NCI-H2227 (cell line): Measurements from ENCODE around the gene COQ6.
A peak's percentile ranks its signal among the peaks of the same experiment; 100 is the strongest.
"Not testable (repeated sequence)": the region's sequence is repeated elsewhere in the genome, so short reads cannot be mapped to it uniquely, and the experiment has no call there.

Experiments used
- DNase-seq: peaks from one replicate; lab custom pipeline; 2025; ENCODE audit not compliant: unreplicated experiment; lab: John Stamatoyannopoulos, UW

COQ6 gene

DNA sequence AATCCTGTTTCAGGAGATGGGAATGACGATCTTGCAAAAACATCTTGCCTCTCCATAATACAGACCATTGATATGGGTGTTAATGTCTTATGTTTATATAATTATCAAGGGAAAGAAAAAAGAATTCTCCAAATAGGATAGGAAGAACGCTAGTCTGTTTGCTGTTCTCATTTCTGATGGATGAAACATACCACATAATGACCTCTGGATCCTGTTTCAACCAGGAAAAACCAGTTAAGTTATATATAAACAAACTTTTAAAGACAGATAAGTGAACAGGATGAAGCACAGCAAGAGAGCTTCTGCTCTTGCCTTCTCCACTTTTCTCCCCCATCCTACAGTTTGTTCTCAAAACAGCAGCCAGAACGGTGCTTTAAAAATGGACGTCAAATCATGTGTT lies 27.8 kb downstream of the COQ6 start:
- no peak for DNase-seq

DNA sequence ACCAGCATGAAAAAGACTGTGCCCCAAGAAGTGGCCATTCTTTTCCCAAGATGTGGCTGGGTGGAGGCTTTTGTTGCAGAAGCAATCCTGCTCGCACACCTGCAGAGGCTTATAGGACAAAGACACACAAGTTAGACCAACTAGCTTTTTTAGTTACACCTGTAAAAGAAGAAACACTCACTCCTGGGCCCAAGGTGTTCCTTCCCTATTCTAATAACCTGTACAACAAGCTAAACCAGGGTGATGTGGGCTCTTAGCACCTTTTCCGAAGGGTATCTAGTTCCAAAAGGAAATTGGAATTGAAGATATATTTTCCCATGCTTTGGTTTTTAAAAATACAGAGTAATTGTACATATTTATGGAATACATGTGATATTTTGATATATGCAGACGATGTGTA lies 38.0 kb downstream of the COQ6 start:
- no peak for DNase-seq

DNA sequence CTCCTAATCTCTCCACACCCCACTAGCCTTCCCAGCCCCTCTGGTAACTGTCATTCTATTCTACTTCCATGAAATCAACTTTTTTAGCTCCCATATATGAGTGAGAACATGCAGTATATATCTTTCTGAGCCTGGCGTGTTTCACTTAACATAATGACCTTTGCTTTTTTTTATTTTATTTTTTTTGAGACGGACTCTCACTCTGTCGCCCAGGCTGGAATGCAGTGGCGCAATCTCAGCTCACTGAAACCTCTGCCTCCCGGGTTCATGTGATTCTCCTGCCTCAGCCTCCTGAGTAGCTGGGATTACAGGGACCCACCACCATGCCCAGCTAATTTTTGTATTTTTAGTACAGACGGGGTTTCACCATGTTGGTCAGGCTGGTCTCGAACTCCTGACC lies 38.6 kb downstream of the COQ6 start:
- not testable (repeated sequence) for DNase-seq

DNA sequence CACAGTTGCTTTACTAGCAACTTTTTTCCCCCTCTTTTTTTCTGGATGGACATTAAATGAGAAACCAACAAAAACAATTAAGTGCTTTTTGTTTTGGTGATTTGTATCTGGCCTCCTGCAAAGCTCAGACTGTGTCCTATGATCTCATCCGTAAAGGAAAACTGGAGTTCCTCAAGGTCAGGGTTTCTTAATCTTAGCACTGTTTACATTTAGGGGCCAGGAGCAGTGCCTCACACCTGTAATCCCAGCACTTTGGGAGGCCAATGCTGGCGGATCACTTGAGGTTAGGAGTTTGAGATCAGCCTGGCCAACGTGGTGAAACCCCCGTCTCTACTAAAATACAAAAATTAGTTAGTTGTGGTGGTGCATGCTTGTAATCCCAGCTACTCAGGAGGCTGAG lies 41.0 kb downstream of the COQ6 start:
- DNase-seq = no peak

DNA sequence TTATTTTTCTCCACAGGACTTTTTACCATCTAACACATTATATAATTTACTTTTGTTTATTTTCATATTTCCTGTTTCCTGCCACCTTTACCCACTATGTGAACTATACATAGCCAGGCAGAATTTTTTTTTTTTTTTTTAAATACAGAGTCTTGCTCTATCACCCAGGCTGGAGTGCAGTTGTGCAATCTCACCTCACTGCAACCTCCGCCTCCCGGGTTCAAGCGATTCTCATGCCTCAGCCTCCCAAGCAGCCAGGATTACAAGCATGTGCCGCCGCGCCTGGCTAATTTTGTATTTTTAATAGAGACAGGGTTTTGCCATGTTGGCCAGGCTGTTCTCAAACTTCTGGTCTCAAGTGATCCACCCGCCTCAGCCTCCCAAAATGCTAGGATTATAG lies 44.8 kb downstream of the COQ6 start:
- not testable (repeated sequence) for DNase-seq

DNA sequence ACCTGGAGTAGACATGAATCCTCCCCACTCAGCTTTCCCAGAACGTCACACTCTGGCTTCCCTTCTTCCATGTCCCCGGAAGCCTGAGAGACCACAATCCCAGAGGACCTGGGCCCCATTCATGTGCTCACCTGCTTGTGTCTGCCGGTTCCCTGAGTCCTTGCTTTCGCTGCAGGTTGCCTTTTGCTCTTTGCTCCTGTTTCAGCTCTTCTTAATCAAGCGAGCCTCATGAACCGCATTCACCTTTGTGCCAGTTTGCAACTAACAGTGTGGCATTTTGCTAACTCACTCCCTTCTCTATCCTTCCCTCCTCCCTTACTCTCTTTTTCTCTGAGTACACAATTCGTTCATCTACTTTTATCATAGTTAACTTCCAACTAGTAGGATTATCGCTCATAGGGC lies 45.9 kb downstream of the COQ6 start:
- no peak for DNase-seq

DNA sequence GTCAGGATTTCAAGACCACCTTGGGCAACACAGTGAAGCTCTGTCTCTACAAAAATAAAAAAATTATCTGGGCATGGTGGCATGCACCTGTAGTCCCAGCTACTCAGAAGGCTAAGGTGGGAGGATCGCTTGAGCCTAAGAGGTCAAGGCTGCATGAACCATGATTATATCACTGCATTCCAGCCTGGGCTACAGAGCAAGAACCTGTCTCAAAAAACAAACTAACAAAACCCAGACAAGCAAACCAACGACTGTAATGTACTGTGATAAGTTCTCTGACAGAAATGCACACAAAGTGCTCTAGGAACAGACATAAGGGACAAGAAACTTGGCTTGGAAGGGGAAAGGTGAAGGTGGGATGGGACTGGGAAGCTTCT lies 46.6 kb downstream of the COQ6 start:
- DNase-seq = no peak

DNA sequence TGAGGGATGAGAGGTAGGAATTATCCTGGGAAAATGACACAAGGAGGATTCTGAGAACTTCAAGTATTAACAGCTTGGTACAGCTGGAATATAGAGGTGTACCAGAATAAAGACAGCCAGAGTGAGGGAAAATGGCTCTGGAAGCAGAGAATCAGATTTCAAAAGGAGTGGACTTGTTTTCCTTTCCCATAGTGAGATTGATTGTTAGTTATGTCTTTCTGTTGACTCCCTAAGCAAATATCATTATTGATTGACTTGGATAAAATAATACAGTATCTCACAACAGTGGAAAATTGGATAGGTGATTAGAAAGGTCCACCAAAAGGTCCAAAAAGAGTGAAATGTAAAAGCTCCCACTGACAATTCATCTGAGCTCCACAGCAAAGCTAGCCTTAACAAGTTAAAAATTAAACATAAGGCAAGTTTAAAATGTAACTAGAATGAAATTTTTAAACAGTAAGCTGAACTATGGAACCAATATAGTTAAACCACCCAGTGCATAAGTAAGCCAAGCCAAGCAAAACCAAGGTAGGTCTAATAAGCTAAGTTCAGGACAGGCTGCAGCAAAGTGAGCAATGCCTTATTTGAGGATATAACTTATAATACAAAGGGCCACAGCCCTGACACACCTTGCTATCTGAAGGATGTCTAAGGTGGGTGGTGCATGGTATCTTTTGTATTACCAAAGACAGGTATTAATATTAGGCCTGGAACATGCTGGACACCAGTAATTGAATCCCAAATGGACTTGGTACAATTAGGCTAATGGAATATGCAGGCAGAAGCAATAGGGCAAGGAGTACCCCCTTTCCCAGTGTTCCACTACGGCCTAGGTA lies 47.2 kb downstream of the COQ6 start:
- no peak for DNase-seq

DNA sequence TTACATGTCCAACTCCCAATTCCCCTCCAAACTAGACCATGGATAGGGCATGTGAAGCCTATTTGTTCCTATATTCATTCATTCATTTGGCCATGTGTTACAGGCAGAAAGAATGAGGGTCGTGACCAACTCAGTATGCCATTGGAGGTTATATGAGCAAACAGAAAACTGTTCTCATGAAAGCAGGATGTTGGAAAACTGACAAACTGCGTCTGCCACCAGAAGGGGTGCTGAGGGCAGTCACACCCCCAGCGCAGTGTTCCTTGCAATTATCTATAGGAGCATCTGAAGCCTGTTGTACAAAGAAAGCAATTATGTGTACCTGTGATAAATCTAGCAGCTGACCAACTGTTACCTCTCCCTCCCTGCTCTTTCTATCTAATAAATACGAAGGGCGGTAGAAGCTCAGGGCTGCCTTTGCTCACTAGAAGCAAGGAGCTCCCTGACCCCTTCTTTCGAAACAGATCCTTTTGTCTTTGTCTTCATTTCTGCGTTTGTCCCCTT lies 47.9 kb downstream of the COQ6 start:
- DNase-seq = peak; percentile 37

DNA sequence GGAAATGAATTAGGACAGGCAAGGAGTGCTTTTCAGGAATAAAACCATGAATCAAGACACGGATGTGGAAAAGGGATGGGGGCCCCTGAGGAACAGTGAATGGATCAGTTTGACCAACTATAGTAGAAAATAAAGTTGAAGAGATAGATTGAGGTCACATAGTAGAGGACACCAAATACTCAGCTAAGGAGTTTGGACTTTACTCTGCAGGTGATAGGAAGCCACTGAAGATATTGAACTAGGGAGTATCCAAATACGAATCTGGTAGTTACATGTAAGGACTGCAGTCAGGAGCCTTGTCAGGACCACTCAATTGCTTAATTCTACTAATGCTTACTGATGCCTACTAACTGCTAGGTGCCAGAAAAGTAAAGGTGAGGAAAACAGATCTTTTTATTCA lies 48.6 kb downstream of the COQ6 start:
- DNase-seq = no peak

DNA sequence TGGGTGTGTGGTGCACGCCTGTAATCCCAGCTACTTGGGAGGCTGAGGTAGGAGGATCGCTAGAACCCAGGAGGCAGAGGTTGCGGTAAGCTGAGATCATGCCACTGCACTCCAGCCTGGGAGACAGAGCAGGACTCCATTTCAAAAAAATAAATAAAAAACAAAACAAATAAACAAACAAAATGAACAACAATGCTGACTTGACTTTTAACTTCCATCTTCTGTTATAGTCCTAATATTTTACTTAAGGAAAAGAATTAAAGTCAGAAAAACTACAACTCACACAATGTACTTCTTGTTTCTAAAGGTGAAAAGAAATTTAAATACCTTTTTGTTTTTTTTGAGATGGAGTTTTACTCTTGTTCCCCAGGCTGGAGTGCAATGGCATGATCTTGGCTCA lies 55.6 kb downstream of the COQ6 start:
- not testable (repeated sequence) for DNase-seq

DNA sequence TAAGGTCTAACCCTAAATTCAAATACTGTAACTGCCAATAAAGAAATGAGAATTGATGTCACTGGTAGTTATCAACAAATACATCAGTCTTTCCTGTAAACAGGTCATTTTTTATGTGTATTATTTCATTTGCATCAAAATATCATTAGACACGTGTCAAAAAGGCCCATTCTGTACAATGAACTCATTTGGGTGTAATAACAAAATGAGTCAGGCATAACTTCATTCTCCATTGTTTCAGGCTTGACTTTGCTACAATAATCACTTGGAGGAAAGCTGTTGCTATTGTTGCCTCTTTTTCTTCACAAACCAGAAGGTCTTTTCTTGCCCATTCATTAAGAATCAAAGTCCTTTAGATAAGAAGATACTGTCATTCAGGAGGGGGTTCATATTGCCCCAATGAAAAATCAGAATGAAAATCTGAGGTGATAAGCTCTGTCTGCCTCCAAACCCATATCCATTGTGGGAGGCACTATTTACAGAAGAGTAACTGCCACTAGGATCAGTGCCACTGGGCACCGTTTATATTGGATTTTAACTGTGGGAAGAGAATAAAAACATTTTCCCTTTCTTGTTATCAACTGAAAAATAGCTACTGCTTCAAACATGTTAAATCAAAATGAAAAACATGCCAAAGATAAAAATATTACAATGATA lies 58.9 kb downstream of the COQ6 start:
- DNase-seq = no peak
